Fibroblast of skin of right biceps (primary cell): Measurements from ENCODE around the gene POTEH.
"Not testable (repeated sequence)": the region's sequence is repeated elsewhere in the genome, so short reads cannot be mapped to it uniquely, and the experiment has no call there.

Experiments
- DNase-seq: peaks from one replicate; pipeline ENCODE4 v3.0.0-alpha.2; 2013

The POTEH gene

GRCh38 chr22:15738157-15738908 lies 48.5 kb downstream of the POTEH start:
- DNase-seq = not testable (repeated sequence)

DNA sequence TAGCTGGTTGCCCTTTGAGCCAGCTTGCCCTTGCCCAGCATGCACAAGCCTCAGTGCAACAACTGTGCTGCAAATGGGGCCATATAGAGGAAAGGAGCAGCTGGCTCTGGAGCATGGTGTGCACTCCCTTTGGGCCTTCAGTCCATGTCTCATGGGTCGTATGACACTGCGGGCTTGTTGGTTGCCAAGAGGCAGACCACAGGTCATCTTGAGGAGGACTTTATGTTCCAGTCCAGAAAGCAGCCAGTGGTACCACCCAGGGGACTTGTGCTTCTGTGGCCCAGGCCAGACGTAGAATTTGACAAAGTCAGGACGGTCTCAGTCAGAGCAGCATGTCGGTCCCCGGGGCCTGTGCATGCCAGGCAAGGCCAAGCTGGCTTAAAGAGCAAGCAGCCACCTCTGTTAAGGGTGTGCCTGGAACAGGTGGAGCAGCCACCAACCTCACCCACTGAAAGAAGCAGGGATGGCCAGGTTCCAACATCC lies 49.1 kb downstream of the POTEH start:
- not testable (repeated sequence) for DNase-seq

DNA sequence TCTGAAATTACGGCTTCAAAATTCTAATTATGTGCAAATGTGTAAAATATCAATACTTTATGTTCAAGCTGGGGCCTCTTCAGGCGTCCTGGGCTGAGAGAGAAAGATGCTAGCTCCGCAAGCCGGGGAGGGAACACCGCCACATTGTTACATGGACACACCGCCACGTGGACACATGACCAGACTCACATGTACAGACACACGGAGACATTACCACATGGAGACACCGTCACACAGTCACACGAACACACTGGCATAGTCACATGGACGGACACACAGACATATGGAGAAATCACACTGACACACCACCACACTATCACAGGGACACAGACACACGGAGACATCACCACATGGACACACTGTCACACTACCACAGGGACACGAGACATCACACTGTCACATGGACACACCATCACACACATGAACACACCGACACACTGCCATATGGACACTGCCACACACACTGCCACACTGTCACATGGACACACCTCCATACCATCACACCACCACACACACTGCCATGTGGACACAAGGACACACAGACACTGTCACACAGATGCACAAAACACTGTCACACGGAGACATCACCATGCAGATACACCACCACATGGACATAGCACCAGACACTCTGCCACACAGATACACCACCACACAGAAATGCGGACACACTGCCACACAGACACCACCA lies 58.0 kb downstream of the POTEH start:
- not testable (repeated sequence) for DNase-seq

GRCh38 chr22:15749181-15749970 lies 59.5 kb downstream of the POTEH start:
- DNase-seq = not testable (repeated sequence)

DNA sequence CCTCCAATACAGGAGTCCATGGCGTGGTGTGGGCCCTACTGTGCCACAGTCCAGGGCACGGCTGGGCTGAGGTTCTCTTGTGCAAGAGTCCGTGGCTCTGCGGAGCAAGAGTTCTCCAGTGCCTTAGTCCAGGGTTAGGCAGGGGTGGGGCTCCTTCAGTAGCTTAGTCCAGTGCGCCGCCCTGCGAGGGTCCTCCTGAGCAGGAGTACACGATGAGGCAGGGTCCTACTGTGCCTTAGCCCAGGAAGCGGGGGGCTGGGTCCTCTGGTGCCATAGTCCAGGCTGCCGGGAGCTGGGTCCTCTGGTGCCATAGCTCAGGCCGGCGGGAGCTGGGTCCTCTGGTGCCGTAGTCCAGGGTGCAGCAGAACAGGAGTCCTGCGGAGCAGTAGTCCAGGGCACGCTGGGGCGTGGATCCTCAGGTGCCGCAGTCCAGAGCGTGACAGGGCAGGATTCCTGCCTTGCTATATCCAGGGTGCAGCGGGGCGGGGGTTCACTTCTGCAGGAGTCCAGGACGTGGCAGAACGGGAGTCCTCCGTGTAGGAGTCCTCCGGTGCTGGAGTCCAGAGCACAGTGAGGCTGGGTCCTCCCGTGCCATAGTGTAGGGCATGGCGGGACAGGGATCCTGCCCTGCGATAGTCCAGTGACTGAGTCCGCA lies 69.7 kb downstream of the POTEH start:
- DNase-seq = not testable (repeated sequence)

GRCh38 chr22:15760388-15761150 lies 70.7 kb downstream of the POTEH start:
- not testable (repeated sequence) for DNase-seq

DNA sequence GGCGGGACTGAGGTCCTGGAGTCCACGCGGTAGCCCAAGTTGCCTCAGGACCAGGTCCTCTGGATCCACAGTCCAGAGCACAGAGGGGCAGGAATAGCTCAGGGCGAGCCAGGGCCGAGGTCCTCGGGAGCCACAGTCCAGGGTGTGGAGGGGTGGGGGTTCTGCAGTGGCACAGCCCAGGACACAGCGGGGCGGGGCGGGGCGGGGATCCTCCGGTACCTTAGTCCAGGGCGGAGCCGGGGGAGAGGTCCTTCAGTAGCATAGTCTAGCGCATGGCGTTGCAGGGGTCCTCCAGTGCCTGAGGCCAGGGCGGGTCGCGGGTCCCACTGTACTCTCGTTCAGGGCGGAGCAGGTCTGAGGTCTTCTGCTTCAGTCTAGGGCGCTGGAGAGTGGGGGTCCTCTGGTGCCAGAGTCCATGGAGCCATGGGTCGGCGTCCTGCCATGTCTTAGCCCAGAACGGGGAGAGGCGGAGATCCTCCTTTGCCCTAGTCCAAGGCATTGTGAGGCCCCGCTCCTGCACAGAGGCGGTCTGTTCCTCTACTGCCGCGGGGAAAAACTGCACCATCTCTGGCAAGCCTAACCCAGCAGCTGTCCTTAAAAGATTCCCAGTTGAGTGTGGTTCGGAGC lies 71.4 kb downstream of the POTEH start:
- not testable (repeated sequence) for DNase-seq

DNA sequence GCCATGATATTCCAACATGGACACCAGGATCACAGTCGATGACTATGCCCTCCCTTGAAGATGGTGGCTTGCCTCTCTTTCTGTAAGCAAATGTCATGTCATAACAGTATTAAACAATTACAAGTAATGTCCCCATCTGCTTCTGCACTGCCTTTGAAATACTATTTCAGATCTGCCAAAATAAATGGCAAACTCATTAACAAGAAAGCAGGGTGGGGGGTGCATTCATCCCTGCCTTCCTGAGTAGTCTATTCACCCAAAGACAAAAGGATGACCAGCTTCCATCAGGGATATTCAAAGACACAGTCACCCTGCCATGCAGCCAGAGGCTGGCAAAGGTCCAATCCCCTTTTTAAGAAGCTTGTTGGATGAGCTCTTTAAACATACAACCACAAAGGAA lies 73.7 kb downstream of the POTEH start:
- not testable (repeated sequence) for DNase-seq
